Tibial nerve (tissue), 4 donors: Measurements from ENCODE around the gene ZSWIM9. TPM values are rescaled to one million over a fixed set of nuclear protein-coding genes. Genes with fewer than 3 reads are reported as not detected.
A peak's percentile ranks its signal among the peaks of the same experiment; 100 is the strongest.

Experiments
- DNase-seq, 2 donors: peaks; one replicate each; pipeline ENCODE4 v3.0.0-alpha.2; 2019; ENCODE audit warnings: low spot score in 2 of 2
- H3K27ac ChIP-seq, 4 donors: fragments of 200-600 bp; sonication (generic) in 3 of 4; one replicate each; pipeline ENCODE4 v1.5.1; 2017 to 2019; ENCODE audit warnings: mild to moderate bottlenecking in 1 of 4
- H3K27me3 ChIP-seq, 2 donors: fragments of 200-600 bp; sonication (generic) in 1 of 2; one replicate each; pipeline versions ENCODE4 v1.5.1 to v1.6.0; 2017 to 2019
- H3K36me3 ChIP-seq, 3 donors: fragments of 200-600 bp; sonication (generic); one replicate each; pipeline ENCODE4 v1.5.1; 2018 to 2019
- H3K4me1 ChIP-seq, 4 donors: fragments of 200-600 bp; sonication (generic) in 3 of 4; one replicate each; pipeline ENCODE4 v1.5.1; 2017 to 2019
- H3K4me3 ChIP-seq, 4 donors: fragments of 200-600 bp; sonication (generic) in 3 of 4; one replicate each; pipeline ENCODE4 v1.5.1; 2017 to 2019; ENCODE audit warnings: mild to moderate bottlenecking in 1 of 4, moderate library complexity in 1 of 4
- H3K9me3 ChIP-seq, 4 donors: fragments of 200-600 bp; sonication (generic) in 3 of 4; one replicate each; pipeline ENCODE4 v1.5.1; 2017 to 2019
- EP300 ChIP-seq, 2 donors: sonication (generic); formaldehyde crosslinking; IDR thresholded peaks; one replicate each; pipeline ENCODE4 v1.6.1; 2017; ENCODE audit warnings: antibody characterized with exemption in 2 of 2, mild to moderate bottlenecking in 1 of 2
- POLR2A ChIP-seq, 2 donors: fragments of 450-650 bp; IDR thresholded peaks; one replicate each; pipeline ENCODE4 v1.6.1; 2017; ENCODE audit warnings: antibody characterized with exemption in 2 of 2, mild to moderate bottlenecking in 2 of 2, moderate library complexity in 2 of 2
- WGBS, 2 donors: methylation state at CpG; one replicate each; pipeline ENCODE4 v1.1.5; 2018; 5-methylcytosine and 5-hydroxymethylcytosine counted together
- total RNA-seq, 4 donors: library from RNA; depleted of rRNA; stranded (reverse); fragments of >200 nt; gene quantifications; one replicate each; pipeline ENCODE4 v1.1.0, GENCODE V29; 2016
- TF ChIP-seq, protein P1 (sequence below), 5 experiments: fragments of 200-600 bp in 3 of 5; fragments of 450-650 bp in 2 of 5; sonication (generic) in 3 of 5; IDR thresholded peaks; one replicate each; pipeline ENCODE4 v1.5.1; 2016 to 2019; ENCODE audit warnings: antibody characterized with exemption in 5 of 5, mild to moderate bottlenecking in 3 of 5, moderate library complexity in 2 of 5

The ZSWIM9 gene
- total RNA-seq, 4 donors from 2014 or later: 5.9 to 8.4 (median 6.8) TPM

DNA sequence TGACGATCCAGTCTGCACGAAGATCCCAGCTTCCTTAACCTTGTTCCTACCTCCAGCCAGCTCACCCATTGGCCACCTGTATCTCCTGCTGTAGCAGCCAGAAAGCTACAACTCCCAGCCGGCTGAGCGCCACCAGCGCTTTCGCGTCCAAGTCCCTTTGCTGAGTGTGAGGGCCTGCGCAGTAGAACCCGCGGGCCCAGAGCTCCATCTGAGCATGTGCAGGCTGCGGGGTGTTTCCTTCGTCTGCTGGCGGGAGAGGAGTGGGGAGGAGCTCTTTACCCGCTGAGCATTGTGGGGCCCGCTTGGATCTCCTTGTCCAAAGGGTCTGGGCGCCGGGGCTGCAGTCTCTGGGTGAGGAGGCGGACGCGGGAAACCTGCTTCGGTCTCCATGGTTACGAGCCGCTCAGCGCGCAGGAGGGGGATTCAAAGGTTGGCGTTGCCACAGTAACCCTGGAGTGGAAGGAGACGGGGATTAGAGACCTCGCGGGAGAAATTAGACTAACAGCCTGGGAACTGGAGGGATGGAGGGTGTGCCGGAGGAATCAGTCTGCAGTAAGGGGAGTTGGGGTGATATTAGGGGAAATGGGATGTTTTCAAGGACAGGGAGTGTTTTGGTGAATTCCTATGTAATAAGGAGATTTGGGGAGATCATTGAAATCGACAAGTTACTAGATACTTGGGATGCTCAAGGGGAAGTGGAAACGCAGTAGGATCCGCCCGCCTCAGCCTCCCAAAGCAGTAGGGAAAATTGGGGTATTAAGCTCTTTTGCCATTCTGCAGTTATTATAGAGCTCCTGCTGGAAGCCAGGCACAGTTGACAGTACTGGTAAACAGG, 33.5 kb downstream of the ZSWIM9 start:
- Histone ChIP-seq H3K36me3 (peaks cover 0 to 9% (median 0%) of the 10 kb centered on the region in 3 donors), H3K27me3 (no peaks in the 10 kb centered on the region), H3K27ac (peak overlapping the region in 3 of 4 donors; percentile 73 to 82 (median 79)), H3K4me1 (peaks cover 0 to 18% (median 11%) of the 10 kb centered on the region in 4 donors), H3K4me3 (peak overlapping the region; percentile 43 to 69 (median 66)), H3K9me3 (no peaks in the 10 kb centered on the region)
- TF ChIP-seq EP300 (IDR thresholded peaks at IDR 0.05) (peak; percentile 53 to 81), POLR2A (IDR thresholded peaks at IDR 0.05) (no peak)
- TF ChIP-seq, protein P1, sequence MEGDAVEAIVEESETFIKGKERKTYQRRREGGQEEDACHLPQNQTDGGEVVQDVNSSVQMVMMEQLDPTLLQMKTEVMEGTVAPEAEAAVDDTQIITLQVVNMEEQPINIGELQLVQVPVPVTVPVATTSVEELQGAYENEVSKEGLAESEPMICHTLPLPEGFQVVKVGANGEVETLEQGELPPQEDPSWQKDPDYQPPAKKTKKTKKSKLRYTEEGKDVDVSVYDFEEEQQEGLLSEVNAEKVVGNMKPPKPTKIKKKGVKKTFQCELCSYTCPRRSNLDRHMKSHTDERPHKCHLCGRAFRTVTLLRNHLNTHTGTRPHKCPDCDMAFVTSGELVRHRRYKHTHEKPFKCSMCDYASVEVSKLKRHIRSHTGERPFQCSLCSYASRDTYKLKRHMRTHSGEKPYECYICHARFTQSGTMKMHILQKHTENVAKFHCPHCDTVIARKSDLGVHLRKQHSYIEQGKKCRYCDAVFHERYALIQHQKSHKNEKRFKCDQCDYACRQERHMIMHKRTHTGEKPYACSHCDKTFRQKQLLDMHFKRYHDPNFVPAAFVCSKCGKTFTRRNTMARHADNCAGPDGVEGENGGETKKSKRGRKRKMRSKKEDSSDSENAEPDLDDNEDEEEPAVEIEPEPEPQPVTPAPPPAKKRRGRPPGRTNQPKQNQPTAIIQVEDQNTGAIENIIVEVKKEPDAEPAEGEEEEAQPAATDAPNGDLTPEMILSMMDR (IDR thresholded peaks at IDR 0.05): no peak
- DNase-seq: peak; percentile 78 to 82
- 0% methylated on average over 34 of the region's 34 CpGs for WGBS, 2 donors

DNA sequence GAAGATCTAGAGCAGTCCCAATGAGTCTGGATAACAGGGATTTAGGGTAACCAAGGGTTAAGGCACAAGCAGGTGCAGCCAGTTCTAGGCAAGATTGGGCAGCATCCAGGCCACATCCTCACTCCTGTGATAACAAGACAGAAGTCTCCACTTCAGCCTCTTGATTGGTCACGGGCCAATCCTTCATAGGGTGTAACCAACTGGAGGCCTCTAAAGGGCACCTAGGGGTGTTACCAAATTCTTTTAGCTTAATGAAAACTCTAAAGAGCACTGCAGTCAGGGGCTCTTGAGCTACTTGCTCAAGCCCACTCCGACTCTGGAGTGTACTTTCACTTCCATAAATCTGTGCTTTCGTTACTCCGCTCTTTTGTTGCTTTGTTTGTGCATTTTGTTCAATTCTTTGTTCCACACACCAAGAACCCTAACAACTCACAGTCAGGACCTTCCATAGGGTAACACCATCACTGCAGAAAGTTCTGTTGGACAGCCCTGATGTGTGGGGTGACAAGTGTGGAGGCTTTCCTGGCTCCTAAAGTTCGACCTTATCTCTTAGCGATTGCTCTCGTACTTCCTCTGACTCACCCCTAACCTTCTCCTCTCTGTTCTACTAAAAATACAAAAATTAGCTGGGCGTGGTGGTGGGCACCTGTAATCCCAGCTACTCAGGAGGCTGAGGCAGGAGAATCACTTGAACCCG, 36.1 kb downstream of the ZSWIM9 start:
- H3K27me3 ChIP-seq: no peaks in the 10 kb centered on the region
- H3K36me3 ChIP-seq: peaks cover 0 to 16% (median 0%) of the 10 kb centered on the region in 3 donors
- no peak overlapping the region for H3K4me3 ChIP-seq
- DNase-seq: no peak
- H3K9me3 ChIP-seq: no peaks in the 10 kb centered on the region
- no peak for TF ChIP-seq POLR2A (IDR thresholded peaks at IDR 0.05)
- TF ChIP-seq, protein P1 (IDR thresholded peaks at IDR 0.05): no peak
- no peak for TF ChIP-seq EP300 (IDR thresholded peaks at IDR 0.05)
- H3K27ac ChIP-seq: no peak overlapping the region
- WGBS, 2 donors: 80 to 93% methylated on average over 9 of the region's 9 CpGs
- H3K4me1 ChIP-seq: peaks cover 0 to 18% (median 11%) of the 10 kb centered on the region in 4 donors

DNA sequence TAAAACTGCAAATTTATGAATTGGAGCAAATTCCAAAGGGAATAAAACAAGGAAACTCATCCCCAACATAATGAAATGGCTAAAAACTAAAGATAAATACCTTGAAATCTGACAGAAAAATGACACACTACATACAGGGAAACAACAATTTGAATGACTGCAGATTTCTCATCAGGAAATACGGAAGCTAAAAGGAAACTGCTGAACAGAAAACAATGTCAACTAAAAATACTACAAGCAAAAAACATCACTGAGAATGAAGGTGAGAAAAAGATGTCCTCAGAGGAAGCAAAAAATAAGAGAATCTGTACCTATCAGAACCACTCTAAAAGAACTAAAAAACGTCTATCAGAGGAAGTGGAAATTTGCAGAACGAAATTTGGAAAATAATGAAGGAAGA, 39.5 kb downstream of the ZSWIM9 start:
- no peaks in the 10 kb centered on the region for H3K9me3 ChIP-seq
- H3K27ac ChIP-seq: no peak overlapping the region
- peaks cover 0 to 49% (median 0%) of the 10 kb centered on the region in 3 donors for H3K36me3 ChIP-seq
- no peak overlapping the region for H3K4me3 ChIP-seq
- no peaks in the 10 kb centered on the region for H3K27me3 ChIP-seq
- no peak for DNase-seq
- peaks cover 0 to 4% (median 0%) of the 10 kb centered on the region in 4 donors for H3K4me1 ChIP-seq
- TF ChIP-seq EP300 (IDR thresholded peaks at IDR 0.05) (no peak), POLR2A (IDR thresholded peaks at IDR 0.05) (no peak)
- TF ChIP-seq, protein P1 (IDR thresholded peaks at IDR 0.05): no peak
- WGBS, 2 donors: 76 to 77% methylated on average over 3 of the region's 3 CpGs

DNA sequence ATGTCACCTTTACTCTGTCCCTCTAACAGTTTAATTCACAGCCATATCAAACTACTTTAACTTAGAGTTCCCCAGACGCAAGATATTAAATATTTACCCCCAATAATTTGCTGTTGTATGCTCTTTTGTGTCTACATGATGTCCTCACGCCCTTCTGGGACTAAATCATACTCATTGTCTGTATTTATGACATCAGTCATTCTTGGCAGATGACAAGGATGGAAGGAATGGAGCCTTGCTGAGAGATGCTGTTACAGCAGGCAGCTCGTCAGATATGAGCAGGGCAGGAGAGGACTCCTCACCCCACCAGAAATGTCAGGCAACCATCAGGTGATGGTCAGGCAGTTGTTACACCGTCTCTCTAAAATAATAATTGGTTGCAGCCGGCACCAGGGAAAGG, 43.5 kb downstream of the ZSWIM9 start:
- no peak for DNase-seq
- no peaks in the 10 kb centered on the region for H3K27me3 ChIP-seq
- H3K4me1 ChIP-seq: no peaks in the 10 kb centered on the region
- H3K36me3 ChIP-seq: peaks cover 0 to 67% (median 0%) of the 10 kb centered on the region in 3 donors
- H3K4me3 ChIP-seq: no peak overlapping the region
- H3K9me3 ChIP-seq: no peaks in the 10 kb centered on the region
- TF ChIP-seq POLR2A (IDR thresholded peaks at IDR 0.05) (no peak), EP300 (IDR thresholded peaks at IDR 0.05) (no peak)
- TF ChIP-seq, protein P1 (IDR thresholded peaks at IDR 0.05): no peak
- WGBS, 2 donors: 68 to 70% methylated on average over 5 of the region's 5 CpGs
- no peak overlapping the region for H3K27ac ChIP-seq

DNA sequence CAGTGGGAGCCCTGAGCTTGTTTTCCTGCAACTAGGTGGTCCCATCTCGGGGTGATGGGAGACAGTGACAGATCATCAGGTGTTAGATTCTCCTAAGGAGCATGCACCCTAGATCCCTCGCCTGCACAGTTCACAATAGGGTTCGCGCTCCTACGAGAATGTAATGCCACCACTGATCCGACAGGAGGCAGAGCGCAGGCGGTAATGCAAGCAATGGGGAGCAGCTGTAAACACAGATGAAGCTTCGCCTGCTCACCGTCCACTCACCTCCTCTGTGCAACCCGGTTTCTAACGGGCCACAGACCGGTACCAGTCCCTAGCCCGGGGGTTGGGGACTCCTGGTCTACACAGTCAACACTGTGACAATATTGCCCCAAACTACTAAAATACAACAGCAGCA, 46.5 kb downstream of the ZSWIM9 start:
- WGBS, 2 donors: 78 to 88% methylated on average over 14 of the region's 14 CpGs
- H3K27me3 ChIP-seq: no peaks in the 10 kb centered on the region
- no peaks in the 10 kb centered on the region for H3K4me1 ChIP-seq
- H3K27ac ChIP-seq: no peak overlapping the region
- H3K9me3 ChIP-seq: no peaks in the 10 kb centered on the region
- DNase-seq: no peak
- TF ChIP-seq POLR2A (IDR thresholded peaks at IDR 0.05) (no peak), EP300 (IDR thresholded peaks at IDR 0.05) (no peak)
- TF ChIP-seq, protein P1 (IDR thresholded peaks at IDR 0.05): no peak
- peaks cover 0 to 80% (median 0%) of the 10 kb centered on the region in 3 donors for H3K36me3 ChIP-seq
- no peak overlapping the region for H3K4me3 ChIP-seq
